Suprapubic skin (tissue), 4 donors: ENCODE measurements around the gene NCF4.

Source experiments
- POLR2A ChIP-seq, 2 donors: fragments of 450-650 bp; IDR thresholded peaks; one replicate each; pipeline ENCODE4 v1.6.1; 2017; ENCODE audit warnings: antibody characterized with exemption in 2 of 2, mild to moderate bottlenecking in 2 of 2, moderate library complexity in 2 of 2
- POLR2AphosphoS5 ChIP-seq, 3 donors: sonication (generic); formaldehyde crosslinking; IDR thresholded peaks; one replicate each; pipeline ENCODE4 v1.6.1; 2017; ENCODE audit warnings: antibody characterized with exemption in 3 of 3

- TF ChIP-seq POLR2AphosphoS5 (IDR thresholded peaks at IDR 0.05) (no peak), POLR2A (IDR thresholded peaks at IDR 0.05) (no peak)
Observed at GRCh38 chr22:36819112-36819511, 41.7 kb upstream of the NCF4 start.
